PC-9 (cell line): ENCODE measurements around the gene ERGIC2.

Source experiments
- CTCF ChIP-seq: fragments of 200-600 bp; sonication (generic); conservative IDR thresholded peaks from 2 replicates; pipeline ENCODE4 v1.6.1; 2017; ENCODE audit warnings: mixed run types, antibody characterized with exemption, mild to moderate bottlenecking, moderate library complexity
- EZH2 ChIP-seq: fragments of 200-600 bp; sonication (generic); IDR thresholded peaks from 2 replicates; pipeline ENCODE4 v1.8.0; 2017; ENCODE audit warnings: antibody characterized with exemption, low read depth

DNA sequence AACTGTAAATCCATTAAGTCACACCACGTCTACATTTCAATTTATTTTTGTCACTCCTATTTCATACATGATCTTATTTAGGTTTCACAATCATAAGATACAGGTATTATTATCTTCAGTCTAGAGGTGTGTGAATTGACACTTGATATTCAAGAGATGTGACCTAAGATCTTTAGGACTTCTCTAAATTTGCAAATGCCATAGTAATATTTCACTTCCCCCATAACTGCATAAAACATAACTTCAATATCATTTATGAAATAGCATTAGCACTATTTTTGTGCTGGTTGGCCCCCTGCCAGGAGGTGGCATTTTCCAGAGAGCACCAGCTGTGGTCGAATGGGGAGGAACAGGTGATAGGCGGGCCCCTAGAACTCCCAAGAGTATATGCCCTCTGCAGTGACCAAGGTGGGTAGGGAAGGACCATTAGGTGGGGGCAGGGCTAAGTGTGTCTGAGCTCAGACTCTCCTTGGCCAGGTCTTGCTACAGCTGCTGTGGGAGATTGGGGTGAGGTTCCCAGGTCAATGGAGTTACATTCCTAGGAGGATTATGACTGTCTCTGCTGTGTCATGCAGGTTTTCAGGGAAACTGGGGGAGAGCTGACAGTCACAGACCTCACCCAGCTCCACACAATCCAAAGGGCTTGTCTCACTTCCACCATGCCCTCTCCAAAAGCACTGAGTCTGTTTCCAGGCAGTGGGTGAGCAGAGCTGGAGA lies 49.2 kb upstream of the ERGIC2 start:
- TF ChIP-seq EZH2 (no peak), CTCF (no peak)
